Measurements from ENCODE around the gene SPEN. TPM values are rescaled to one million over a fixed set of nuclear protein-coding genes. Genes with fewer than 3 reads are reported as not detected.

SPEN gene
- total RNA-seq, 1 donor from 2014 or later: 10.4 TPM

DNA sequence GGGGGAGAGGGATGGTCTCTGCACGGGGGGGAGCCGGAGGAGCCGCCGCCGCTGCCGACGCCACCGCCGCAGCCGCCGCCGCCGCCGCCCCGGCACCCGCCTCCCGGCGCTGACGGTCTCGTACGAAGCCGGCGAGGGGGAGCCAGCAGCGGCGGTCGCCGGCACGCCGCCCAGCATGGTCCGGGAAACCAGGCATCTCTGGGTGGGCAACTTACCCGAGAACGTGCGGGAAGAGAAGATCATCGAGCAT is 311 bp downstream of the SPEN start:
- no peak for TF ChIP-seq CTCF (conservative IDR thresholded peaks at IDR 0.05; ENCODE audit: low read depth, low read length)
- no peak for DNase-seq (ENCODE audit: low read depth)
- peak overlapping the region; percentile 80 for H3K4me3 ChIP-seq (ENCODE audit: low read depth, low read length)

GRCh38 chr1:15848143-15848928 is 829 bp downstream of the SPEN start:
- no peak for TF ChIP-seq CTCF (conservative IDR thresholded peaks at IDR 0.05; ENCODE audit: low read depth, low read length)
- DNase-seq (ENCODE audit: low read depth): no peak
- peak overlapping the region; percentile 80 for H3K4me3 ChIP-seq (ENCODE audit: low read depth, low read length)

- peak; percentile 56 for DNase-seq (ENCODE audit: low read depth)
- peak overlapping the region; percentile 80 for H3K4me3 ChIP-seq (ENCODE audit: low read depth, low read length)
- no peak for TF ChIP-seq CTCF (conservative IDR thresholded peaks at IDR 0.05; ENCODE audit: low read depth, low read length)
Observed at GRCh38 chr1:15848929-15849774, 1.6 kb downstream of the SPEN start.

DNA sequence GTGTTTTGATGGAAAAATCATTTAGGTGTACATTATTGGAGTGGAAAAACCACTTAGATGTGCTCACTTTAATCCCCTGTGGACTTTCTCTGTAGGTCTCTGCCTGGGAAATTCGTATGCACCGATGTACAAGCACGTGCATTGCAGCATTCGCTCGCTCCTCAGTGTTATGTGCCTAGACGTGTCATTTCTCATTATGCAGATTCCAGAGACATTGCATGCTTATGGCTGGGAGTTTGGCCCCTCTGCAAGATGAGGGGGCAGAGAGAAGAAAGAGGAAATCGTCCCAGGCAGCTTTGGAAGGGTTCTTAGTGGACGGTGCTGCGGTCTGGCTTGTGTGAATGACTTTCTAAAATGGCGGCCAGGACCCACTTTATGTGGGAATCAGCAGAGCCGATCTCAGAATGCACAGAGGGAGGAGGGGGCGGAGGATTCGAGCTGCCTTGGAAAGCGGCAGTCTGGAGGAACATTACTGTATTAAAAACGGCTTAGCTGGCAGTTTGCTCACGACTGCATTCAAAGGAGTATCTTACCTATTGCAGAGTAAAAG is 2.3 kb downstream of the SPEN start:
- peak overlapping the region; percentile 80 for H3K4me3 ChIP-seq (ENCODE audit: low read depth, low read length)
- no peak for DNase-seq (ENCODE audit: low read depth)
- TF ChIP-seq CTCF (conservative IDR thresholded peaks at IDR 0.05; ENCODE audit: low read depth, low read length): no peak

- peak overlapping the region; percentile 80 for H3K4me3 ChIP-seq (ENCODE audit: low read depth, low read length)
- TF ChIP-seq CTCF (conservative IDR thresholded peaks at IDR 0.05; ENCODE audit: low read depth, low read length): no peak
- no peak for DNase-seq (ENCODE audit: low read depth)
Observed at GRCh38 chr1:15850471-15851001, 3.0 kb downstream of the SPEN start.

- H3K4me3 ChIP-seq (ENCODE audit: low read depth, low read length): no peak overlapping the region
- no peak for TF ChIP-seq CTCF (conservative IDR thresholded peaks at IDR 0.05; ENCODE audit: low read depth, low read length)
- DNase-seq (ENCODE audit: low read depth): no peak
Observed at GRCh38 chr1:15851210-15852035, 3.9 kb downstream of the SPEN start.

All from epithelial cell of proximal tubule (primary cell).